ENCODE measurements around the gene PPP1R10.

The PPP1R10 gene

GRCh38 chr6:30555816-30556065 lies 61.3 kb downstream of the PPP1R10 start:
- no peak for DNase-seq

GRCh38 chr6:30554962-30555815 lies 61.9 kb downstream of the PPP1R10 start:
- DNase-seq, result no peak

- DNase-seq, result no peak
Measured at GRCh38 chr6:30554404-30554803, 62.6 kb downstream of the PPP1R10 start.

Measured in inflammatory macrophage treated with lipopolysaccharide for 4 hours (primary cell).